Osteocyte (in vitro differentiated cells): ENCODE measurements around the gene SLC7A6OS. TPM values are rescaled to one million over a fixed set of nuclear protein-coding genes. Genes with fewer than 3 reads are reported as not detected.
A peak's percentile ranks its signal among the peaks of the same experiment; 100 is the strongest.

Source experiments
- DNase-seq: peaks from one replicate; pipeline ENCODE4 v3.0.0; 2021; ENCODE audit warnings: mixed read lengths; ENCODE audit not compliant: unreplicated experiment; ENCODE audit errors: extremely low spot score
- H3K27ac Mint-ChIP-seq: one replicate; pipeline ENCODE4 v1.8.0; 2021; ENCODE audit warnings: mild to moderate bottlenecking, mixed read lengths; ENCODE audit not compliant: unreplicated experiment
- H3K27me3 Mint-ChIP-seq: one replicate; pipeline ENCODE4 v1.8.0; 2021; ENCODE audit warnings: mixed read lengths; ENCODE audit not compliant: unreplicated experiment
- H3K36me3 Mint-ChIP-seq: one replicate; pipeline ENCODE4 v1.8.0; 2021; ENCODE audit warnings: mixed read lengths; ENCODE audit not compliant: unreplicated experiment
- H3K4me1 Mint-ChIP-seq: one replicate; pipeline ENCODE4 v1.8.0; 2021; ENCODE audit warnings: mixed read lengths; ENCODE audit not compliant: unreplicated experiment
- H3K4me3 Mint-ChIP-seq: one replicate; pipeline ENCODE4 v1.8.0; 2021; ENCODE audit warnings: mild to moderate bottlenecking, moderate library complexity, mixed read lengths; ENCODE audit not compliant: unreplicated experiment
- H3K9me3 Mint-ChIP-seq: one replicate; pipeline ENCODE4 v1.8.0; 2021; ENCODE audit warnings: mixed read lengths; ENCODE audit not compliant: unreplicated experiment
- total RNA-seq: library from RNA; stranded (reverse); gene quantifications from 2 replicates; pipeline ENCODE4 v1.2.1, GENCODE V29; 2021
- TF ChIP-seq, protein P1 (sequence below): fragments of 200-600 bp; sonication (generic); IDR thresholded peaks from 2 replicates; pipeline ENCODE4 v1.5.0; 2021; ENCODE audit warnings: antibody characterized with exemption, mild to moderate bottlenecking, moderate library complexity

The SLC7A6OS gene
- total RNA-seq, 1 donor from 2014 or later: 14.2 TPM

DNA sequence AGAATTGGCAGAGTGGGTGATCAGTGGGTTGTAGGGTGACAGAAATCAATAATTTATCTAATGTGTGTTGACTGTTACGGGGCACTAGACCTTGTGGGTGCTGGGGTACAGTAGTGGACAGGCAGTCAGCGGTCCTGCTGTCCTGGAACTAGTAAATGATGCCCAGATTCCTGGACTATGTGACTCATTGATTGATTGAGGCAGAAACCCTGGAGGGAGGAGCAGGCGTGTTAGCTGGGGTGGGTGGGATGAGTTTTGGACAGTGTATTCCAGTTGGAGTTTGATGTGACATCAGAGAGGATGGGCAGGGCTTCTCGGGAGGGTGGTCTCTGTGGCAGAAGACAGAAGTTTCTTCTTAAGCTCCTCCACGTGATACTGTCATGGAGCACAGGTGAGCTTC, 24.4 kb upstream of the SLC7A6OS start:
- TF ChIP-seq, protein P1, sequence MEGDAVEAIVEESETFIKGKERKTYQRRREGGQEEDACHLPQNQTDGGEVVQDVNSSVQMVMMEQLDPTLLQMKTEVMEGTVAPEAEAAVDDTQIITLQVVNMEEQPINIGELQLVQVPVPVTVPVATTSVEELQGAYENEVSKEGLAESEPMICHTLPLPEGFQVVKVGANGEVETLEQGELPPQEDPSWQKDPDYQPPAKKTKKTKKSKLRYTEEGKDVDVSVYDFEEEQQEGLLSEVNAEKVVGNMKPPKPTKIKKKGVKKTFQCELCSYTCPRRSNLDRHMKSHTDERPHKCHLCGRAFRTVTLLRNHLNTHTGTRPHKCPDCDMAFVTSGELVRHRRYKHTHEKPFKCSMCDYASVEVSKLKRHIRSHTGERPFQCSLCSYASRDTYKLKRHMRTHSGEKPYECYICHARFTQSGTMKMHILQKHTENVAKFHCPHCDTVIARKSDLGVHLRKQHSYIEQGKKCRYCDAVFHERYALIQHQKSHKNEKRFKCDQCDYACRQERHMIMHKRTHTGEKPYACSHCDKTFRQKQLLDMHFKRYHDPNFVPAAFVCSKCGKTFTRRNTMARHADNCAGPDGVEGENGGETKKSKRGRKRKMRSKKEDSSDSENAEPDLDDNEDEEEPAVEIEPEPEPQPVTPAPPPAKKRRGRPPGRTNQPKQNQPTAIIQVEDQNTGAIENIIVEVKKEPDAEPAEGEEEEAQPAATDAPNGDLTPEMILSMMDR: no peak
- peaks cover 19% of the 10 kb centered on the region for H3K36me3 Mint-ChIP-seq
- H3K27ac Mint-ChIP-seq: no peak overlapping the region
- no peak for DNase-seq
- H3K4me3 Mint-ChIP-seq: no peak overlapping the region
- H3K27me3 Mint-ChIP-seq: no peaks in the 10 kb centered on the region
- H3K9me3 Mint-ChIP-seq: no peaks in the 10 kb centered on the region
- peaks cover 19% of the 10 kb centered on the region for H3K4me1 Mint-ChIP-seq

DNA sequence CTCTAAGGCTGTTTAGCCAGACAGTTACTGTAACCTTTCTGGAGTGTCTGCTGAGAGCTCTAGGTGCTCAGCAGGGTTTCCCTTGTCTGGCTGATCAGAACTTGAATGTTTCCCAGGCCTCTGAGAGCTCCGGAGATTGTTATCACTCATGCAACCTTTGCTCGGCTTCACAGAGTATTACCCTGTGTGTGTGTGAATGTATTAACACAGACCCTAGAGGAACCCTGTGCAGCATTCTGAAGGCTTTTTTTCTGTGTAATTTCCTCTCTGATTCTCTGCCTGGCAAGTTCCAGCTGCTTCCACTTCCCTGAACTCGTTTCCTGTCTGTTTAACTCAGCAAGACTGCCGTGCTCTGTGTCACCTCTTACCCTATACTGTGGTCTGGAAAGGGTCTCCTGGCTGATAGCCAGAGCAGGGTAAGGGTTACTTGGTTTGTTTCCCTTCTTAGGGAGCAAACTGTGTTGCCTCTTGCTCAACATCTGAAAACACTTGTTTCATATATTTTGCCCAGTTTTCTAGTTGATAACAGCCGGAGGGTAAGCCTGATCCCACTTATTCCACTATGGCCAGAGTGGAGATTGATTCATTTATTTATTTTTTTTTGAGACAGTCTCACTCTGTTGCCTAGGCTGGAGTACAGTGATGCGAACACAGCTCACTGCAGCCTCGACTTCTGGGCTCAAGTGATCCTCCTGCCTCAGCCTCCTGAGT, 21.8 kb upstream of the SLC7A6OS start:
- no peak for DNase-seq
- H3K9me3 Mint-ChIP-seq: no peaks in the 10 kb centered on the region
- H3K27me3 Mint-ChIP-seq: no peaks in the 10 kb centered on the region
- peak overlapping the region; percentile 81 for H3K27ac Mint-ChIP-seq
- TF ChIP-seq, protein P1: no peak
- no peak overlapping the region for H3K4me3 Mint-ChIP-seq
- peaks cover 10% of the 10 kb centered on the region for H3K36me3 Mint-ChIP-seq
- H3K4me1 Mint-ChIP-seq: peaks cover 24% of the 10 kb centered on the region

DNA sequence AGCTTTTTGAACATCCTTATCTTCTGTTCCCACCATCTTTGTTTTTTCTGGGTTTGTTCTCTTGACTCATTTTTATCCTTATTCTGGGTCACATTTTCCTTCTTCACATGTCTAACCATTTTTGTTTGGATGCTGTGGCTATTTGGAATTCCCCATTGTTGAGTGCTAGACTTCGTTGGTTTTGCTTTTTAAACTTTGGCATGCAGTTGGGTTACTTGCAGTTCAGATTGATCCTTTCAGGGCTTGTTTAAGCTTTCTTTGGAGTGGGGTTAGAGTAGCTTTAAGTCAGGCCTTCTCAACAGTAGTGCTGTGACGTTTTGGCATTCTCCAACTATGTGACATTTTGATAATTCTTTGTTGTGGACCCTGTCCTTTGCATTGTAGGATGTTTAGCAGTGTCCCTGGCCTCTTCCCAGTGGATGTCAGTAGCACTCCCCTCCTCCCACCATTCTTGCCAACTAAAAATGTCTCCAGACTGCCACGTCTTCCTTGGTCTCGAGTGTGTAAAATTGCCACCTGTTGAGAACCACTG, 21.2 kb upstream of the SLC7A6OS start:
- Mint-ChIP-seq H3K36me3 (peaks cover 5% of the 10 kb centered on the region), H3K27ac (peak overlapping the region; percentile 81), H3K27me3 (no peaks in the 10 kb centered on the region), H3K4me1 (peaks cover 24% of the 10 kb centered on the region), H3K9me3 (no peaks in the 10 kb centered on the region), H3K4me3 (no peak overlapping the region)
- no peak for DNase-seq
- TF ChIP-seq, protein P1: no peak

DNA sequence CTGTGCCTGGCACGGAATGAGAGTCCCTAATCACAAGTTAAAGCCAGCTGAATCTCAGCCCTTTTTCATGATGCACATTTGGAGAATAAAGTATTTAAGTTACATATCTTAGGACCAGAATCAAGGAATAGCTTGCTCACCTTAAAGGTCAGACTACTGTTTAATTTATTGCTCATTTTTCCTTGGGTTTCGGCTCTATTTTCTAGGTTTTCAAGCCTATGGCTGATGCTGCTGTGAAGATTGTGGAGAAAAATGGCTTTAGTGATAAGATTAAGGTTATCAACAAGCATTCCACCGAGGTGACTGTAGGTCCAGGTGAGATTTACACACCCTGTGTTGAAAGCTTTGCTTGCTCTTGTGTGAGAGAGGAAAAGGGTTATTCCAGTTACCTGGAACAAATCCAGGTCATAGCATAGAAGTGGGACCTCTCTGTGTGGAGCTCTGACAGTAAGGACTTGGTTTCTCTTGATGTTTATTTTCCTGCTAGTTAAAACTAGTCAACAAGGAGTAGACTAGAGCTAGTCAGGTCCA, 18.2 kb upstream of the SLC7A6OS start:
- H3K9me3 Mint-ChIP-seq: no peaks in the 10 kb centered on the region
- H3K27me3 Mint-ChIP-seq: no peaks in the 10 kb centered on the region
- H3K4me1 Mint-ChIP-seq: peaks cover 19% of the 10 kb centered on the region
- H3K27ac Mint-ChIP-seq: no peak overlapping the region
- H3K36me3 Mint-ChIP-seq: peaks cover 7% of the 10 kb centered on the region
- no peak overlapping the region for H3K4me3 Mint-ChIP-seq
- TF ChIP-seq, protein P1: no peak
- no peak for DNase-seq

DNA sequence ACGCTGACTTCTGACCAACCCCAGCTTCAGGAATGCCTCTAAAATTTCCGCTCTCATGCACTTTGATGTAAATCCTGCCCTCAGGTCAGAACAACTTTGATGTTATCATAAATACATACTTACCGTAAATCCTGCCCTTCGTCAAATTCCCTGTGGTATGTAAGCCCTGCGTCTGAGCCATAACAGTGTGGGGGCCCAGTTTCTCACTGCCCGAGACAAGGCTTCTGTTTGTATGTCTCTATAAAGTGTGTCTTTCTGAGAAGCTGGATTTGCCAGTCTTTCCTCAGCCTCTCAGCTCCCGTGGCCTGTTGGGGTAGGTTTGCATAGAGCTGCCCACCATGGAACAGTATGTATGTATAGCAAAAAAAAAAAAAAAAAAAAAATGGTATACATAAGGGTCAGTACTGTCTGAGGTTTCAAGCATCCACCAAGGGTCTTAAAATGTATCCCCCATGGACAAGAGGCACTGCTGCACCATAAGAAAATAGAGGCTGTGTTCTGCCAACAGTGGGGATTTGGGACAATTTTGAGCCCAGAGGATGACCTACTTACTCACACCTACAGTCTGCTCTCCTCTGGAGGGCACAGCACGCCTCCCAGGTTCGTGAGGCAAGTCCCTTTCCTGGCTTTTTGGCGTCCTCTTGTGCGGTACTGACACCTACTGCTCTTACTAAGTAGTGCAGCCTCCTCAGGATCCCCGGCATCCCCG, 17.6 kb upstream of the SLC7A6OS start:
- no peak overlapping the region for H3K4me3 Mint-ChIP-seq
- TF ChIP-seq, protein P1: peak; percentile 93
- H3K27me3 Mint-ChIP-seq: no peaks in the 10 kb centered on the region
- peaks cover 13% of the 10 kb centered on the region for H3K36me3 Mint-ChIP-seq
- H3K9me3 Mint-ChIP-seq: no peaks in the 10 kb centered on the region
- DNase-seq: peak; percentile 93
- peaks cover 16% of the 10 kb centered on the region for H3K4me1 Mint-ChIP-seq
- H3K27ac Mint-ChIP-seq: no peak overlapping the region
